ENCODE data around the gene SUPT6H. TPM values are rescaled to one million over a fixed set of nuclear protein-coding genes. Genes with fewer than 3 reads are reported as not detected.
A peak's percentile ranks its signal among the peaks of the same experiment; 100 is the strongest.

Gene SUPT6H
- total RNA-seq, 1 donor from 2014 or later, result 36.7 TPM

GRCh38 chr17:28644787-28645575, 17.0 kb upstream of the SUPT6H start, which contains the start of gene BLTP2:
BLTP2 (minus strand) TSS chr17:28645158; CDS start chr17:28645056, 102 bp downstream.
- Histone ChIP-seq H3K36me3 (ENCODE audit: control insufficient read depth, insufficient read depth, low read length) (no peaks in the 10 kb centered on the region), H3K27me3 (ENCODE audit: control insufficient read depth, insufficient read depth, low read length) (no peaks in the 10 kb centered on the region), H3K4me3 (ENCODE audit: low read depth, low read length) (peak within 1 kb of the TSS; percentile 84)
- peak; percentile 79 for DNase-seq (ENCODE audit: low read depth)
- no peak for TF ChIP-seq CTCF (IDR thresholded peaks at IDR 0.05; ENCODE audit: insufficient read depth, low read length, poor library complexity, severe bottlenecking)

DNA sequence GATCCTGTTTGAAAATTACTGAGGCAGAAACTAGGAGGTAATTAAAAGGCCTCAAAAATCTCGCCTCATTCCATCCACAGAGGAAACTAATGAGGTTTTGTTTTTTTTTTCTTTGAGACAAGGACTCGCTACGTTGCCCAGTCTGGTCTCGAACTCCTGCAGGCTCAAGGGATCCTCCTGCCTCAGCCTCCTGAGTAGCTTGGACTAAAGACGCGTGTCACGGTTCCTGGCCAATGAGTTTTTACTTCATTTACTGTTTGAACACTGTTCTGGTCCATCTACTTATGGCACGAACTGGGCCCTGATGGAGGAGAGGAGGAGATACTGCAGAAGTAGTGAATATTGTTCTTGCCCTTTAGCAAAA, 16.4 kb upstream of the SUPT6H start:
- TF ChIP-seq CTCF (IDR thresholded peaks at IDR 0.05; ENCODE audit: insufficient read depth, low read length, poor library complexity, severe bottlenecking), result no peak
- no peaks in the 10 kb centered on the region for H3K36me3 ChIP-seq (ENCODE audit: control insufficient read depth, insufficient read depth, low read length)
- DNase-seq (ENCODE audit: low read depth), result no peak
- H3K27me3 ChIP-seq (ENCODE audit: control insufficient read depth, insufficient read depth, low read length), result no peaks in the 10 kb centered on the region
- peak overlapping the region; percentile 84 for H3K4me3 ChIP-seq (ENCODE audit: low read depth, low read length)

DNA sequence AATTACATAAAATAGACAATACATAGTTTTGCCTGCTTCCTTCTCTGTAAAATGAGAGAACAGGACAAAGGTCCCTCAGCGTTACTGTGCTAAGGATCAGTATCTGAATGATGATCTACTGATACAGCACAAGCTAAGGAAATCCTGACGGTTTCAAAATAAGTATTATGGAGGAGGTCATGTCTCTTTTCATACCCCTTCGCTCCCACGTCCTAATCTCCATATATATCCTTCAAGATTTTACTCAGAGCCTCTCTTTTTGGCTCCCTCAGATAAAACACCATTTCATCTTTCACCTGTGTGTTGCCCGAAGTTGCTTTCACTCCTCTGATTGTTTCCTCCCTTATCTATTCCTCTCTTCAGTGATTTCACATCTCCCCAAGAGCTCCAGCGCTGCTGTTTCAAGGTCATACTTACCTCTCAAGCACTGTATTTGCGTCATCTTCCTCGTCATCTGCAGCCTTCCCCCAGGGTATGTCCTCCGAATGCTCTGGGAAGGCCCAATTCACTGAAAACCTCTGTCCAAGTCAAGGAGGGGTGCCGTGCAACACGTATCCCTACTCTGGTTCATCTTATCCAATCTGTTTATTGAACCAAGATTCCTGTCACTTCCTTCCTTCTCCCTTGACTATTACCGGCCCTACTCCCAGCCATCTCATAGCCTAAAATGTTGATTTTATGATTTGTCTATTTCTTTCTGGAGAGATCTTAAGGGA, 15.8 kb upstream of the SUPT6H start:
- H3K27me3 ChIP-seq (ENCODE audit: control insufficient read depth, insufficient read depth, low read length), result no peaks in the 10 kb centered on the region
- H3K4me3 ChIP-seq (ENCODE audit: low read depth, low read length), result no peak overlapping the region
- no peak for DNase-seq (ENCODE audit: low read depth)
- H3K36me3 ChIP-seq (ENCODE audit: control insufficient read depth, insufficient read depth, low read length), result no peaks in the 10 kb centered on the region
- TF ChIP-seq CTCF (IDR thresholded peaks at IDR 0.05; ENCODE audit: insufficient read depth, low read length, poor library complexity, severe bottlenecking), result no peak

DNA sequence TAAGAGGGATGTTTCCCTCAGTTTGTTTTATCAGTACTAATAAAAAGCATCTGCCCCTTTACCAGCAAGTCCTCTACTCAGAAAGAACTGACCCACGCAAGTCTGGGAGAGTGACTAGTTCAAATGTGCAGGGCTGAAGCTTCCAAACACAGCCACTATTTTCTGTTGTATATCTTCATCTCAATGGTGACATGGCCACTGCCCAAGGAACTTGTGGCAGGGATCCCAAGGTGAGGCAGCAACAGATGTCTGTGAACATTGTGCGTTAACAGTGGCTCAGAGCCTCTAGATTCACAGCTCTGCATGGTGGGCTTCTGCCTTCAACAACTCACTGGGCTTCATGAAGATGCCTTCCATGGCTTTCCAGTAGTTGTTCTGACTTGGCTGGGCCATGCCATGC, 13.3 kb upstream of the SUPT6H start:
- no peaks in the 10 kb centered on the region for H3K36me3 ChIP-seq (ENCODE audit: control insufficient read depth, insufficient read depth, low read length)
- no peak for TF ChIP-seq CTCF (IDR thresholded peaks at IDR 0.05; ENCODE audit: insufficient read depth, low read length, poor library complexity, severe bottlenecking)
- no peaks in the 10 kb centered on the region for H3K27me3 ChIP-seq (ENCODE audit: control insufficient read depth, insufficient read depth, low read length)
- no peak for DNase-seq (ENCODE audit: low read depth)
- no peak overlapping the region for H3K4me3 ChIP-seq (ENCODE audit: low read depth, low read length)

DNA sequence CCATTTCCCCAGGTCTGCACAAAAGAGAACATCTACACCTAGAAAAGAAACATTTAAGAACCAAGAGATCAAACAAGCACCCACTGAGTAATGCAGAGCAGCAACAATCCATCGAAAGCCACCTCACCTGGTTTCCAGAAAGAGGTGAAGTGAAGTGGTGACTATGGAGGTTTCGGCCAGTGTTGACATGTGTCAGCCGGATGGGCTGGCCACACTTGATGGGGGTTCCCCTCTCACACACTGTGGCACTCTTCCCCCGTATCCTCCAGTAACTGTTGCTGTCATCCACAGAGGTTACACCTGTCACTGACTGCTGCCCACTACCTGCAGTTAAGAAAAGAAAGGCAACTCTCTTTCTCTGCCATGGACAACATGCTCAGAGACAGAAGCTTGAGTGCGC, 6.8 kb upstream of the SUPT6H start:
- Histone ChIP-seq H3K27me3 (ENCODE audit: control insufficient read depth, insufficient read depth, low read length) (no peaks in the 10 kb centered on the region), H3K4me3 (ENCODE audit: low read depth, low read length) (no peak overlapping the region), H3K36me3 (ENCODE audit: control insufficient read depth, insufficient read depth, low read length) (no peaks in the 10 kb centered on the region)
- DNase-seq (ENCODE audit: low read depth), result no peak
- no peak for TF ChIP-seq CTCF (IDR thresholded peaks at IDR 0.05; ENCODE audit: insufficient read depth, low read length, poor library complexity, severe bottlenecking)
